ENCODE data around the gene ETS2. TPM values are rescaled to one million over a fixed set of nuclear protein-coding genes. Genes with fewer than 3 reads are reported as not detected.

The ETS2 gene
- total RNA-seq, 6 experiments from 2014 or later: 23.2 to 33.3 (median 29.0) TPM

- no peak overlapping the region for H3K27ac Mint-ChIP-seq
- DNase-seq: no peak
- no peaks in the 10 kb centered on the region; the same call in 1 of the 2 replicates for H3K27me3 Mint-ChIP-seq (ENCODE audit: insufficient read depth)
- H3K9me3 Mint-ChIP-seq: peaks cover 39% of the 10 kb centered on the region
- peaks cover 33% of the 10 kb centered on the region for H3K36me3 Mint-ChIP-seq (ENCODE audit: low read depth)
- no peak overlapping the region for H3K4me3 Mint-ChIP-seq
- TF ChIP-seq CTCF (IDR thresholded peaks at IDR 0.05): no peak
- H3K4me1 Mint-ChIP-seq (ENCODE audit: low read depth): peaks cover 18% of the 10 kb centered on the region; the same call in 1 of the 2 replicates
Measured at GRCh38 chr21:38780879-38781278, 24.9 kb upstream of the ETS2 start.

- peaks cover 26% of the 10 kb centered on the region for H3K9me3 Mint-ChIP-seq
- no peak overlapping the region for H3K4me3 Mint-ChIP-seq
- peaks cover 34% of the 10 kb centered on the region for H3K4me1 Mint-ChIP-seq (ENCODE audit: low read depth)
- H3K27me3 Mint-ChIP-seq (ENCODE audit: insufficient read depth): no peaks in the 10 kb centered on the region; the same call in 1 of the 2 replicates
- no peak overlapping the region for H3K27ac Mint-ChIP-seq
- peaks cover 21% of the 10 kb centered on the region for H3K36me3 Mint-ChIP-seq (ENCODE audit: low read depth)
- no peak for DNase-seq
- TF ChIP-seq CTCF (IDR thresholded peaks at IDR 0.05): no peak
Measured at GRCh38 chr21:38784458-38785266, 21.1 kb upstream of the ETS2 start.

GRCh38 chr21:38785483-38785882 is 20.2 kb upstream of the ETS2 start:
- Mint-ChIP-seq H3K9me3 (peaks cover 26% of the 10 kb centered on the region), H3K4me1 (ENCODE audit: low read depth) (peaks cover 26% of the 10 kb centered on the region), H3K27ac (no peak overlapping the region), H3K4me3 (no peak overlapping the region), H3K27me3 (ENCODE audit: insufficient read depth) (no peaks in the 10 kb centered on the region; the same call in none of the 2 replicates), H3K36me3 (ENCODE audit: low read depth) (peaks cover 21% of the 10 kb centered on the region)
- no peak for DNase-seq
- no peak for TF ChIP-seq CTCF (IDR thresholded peaks at IDR 0.05)

- Mint-ChIP-seq H3K27ac (no peak overlapping the region), H3K4me3 (no peak overlapping the region), H3K36me3 (ENCODE audit: low read depth) (peaks cover 15% of the 10 kb centered on the region), H3K9me3 (peaks cover 20% of the 10 kb centered on the region), H3K27me3 (ENCODE audit: insufficient read depth) (no peaks in the 10 kb centered on the region; the same call in 1 of the 2 replicates), H3K4me1 (ENCODE audit: low read depth) (peaks cover 26% of the 10 kb centered on the region)
- TF ChIP-seq CTCF (IDR thresholded peaks at IDR 0.05): no peak
- no peak for DNase-seq
Measured at GRCh38 chr21:38787016-38787415, 18.7 kb upstream of the ETS2 start.

- peak; percentile 78 for DNase-seq
- peaks cover 9% of the 10 kb centered on the region for H3K36me3 Mint-ChIP-seq (ENCODE audit: low read depth)
- no peak for TF ChIP-seq CTCF (IDR thresholded peaks at IDR 0.05)
- H3K27me3 Mint-ChIP-seq (ENCODE audit: insufficient read depth): no peaks in the 10 kb centered on the region; the same call in 1 of the 2 replicates
- H3K4me3 Mint-ChIP-seq: peak overlapping the region; percentile 47; the same call in 1 of the 2 replicates
- peak overlapping the region; percentile 11; the same call in 1 of the 2 replicates for H3K27ac Mint-ChIP-seq
- H3K4me1 Mint-ChIP-seq (ENCODE audit: low read depth): peaks cover 26% of the 10 kb centered on the region
- H3K9me3 Mint-ChIP-seq: peaks cover 14% of the 10 kb centered on the region
Measured at GRCh38 chr21:38787461-38788274, 18.1 kb upstream of the ETS2 start.

Measured in HFFc6 (cell line).